ENCODE results near the gene SPATA7. TPM values are rescaled to one million over a fixed set of nuclear protein-coding genes. Genes with fewer than 3 reads are reported as not detected.

The SPATA7 gene
- total RNA-seq, 1 donor: 20.0 TPM

GRCh38 chr14:88468406-88468805 lies 82.9 kb downstream of the SPATA7 start:
- no peak for TF ChIP-seq CTCF (IDR thresholded peaks at IDR 0.05; ENCODE audit: insufficient read depth, low read length)
- DNase-seq (ENCODE audit: low read depth): peak; percentile 66
- H3K4me3 ChIP-seq (ENCODE audit: low read depth, low read length): no peak overlapping the region

- no peak overlapping the region for H3K4me3 ChIP-seq (ENCODE audit: low read depth, low read length)
- peak; percentile 58 for DNase-seq (ENCODE audit: low read depth)
- TF ChIP-seq CTCF (IDR thresholded peaks at IDR 0.05; ENCODE audit: insufficient read depth, low read length): no peak
Observed at GRCh38 chr14:88470542-88471440, 85.3 kb downstream of the SPATA7 start.

- no peak for DNase-seq (ENCODE audit: low read depth)
- no peak for TF ChIP-seq CTCF (IDR thresholded peaks at IDR 0.05; ENCODE audit: insufficient read depth, low read length)
- no peak overlapping the region for H3K4me3 ChIP-seq (ENCODE audit: low read depth, low read length)
Observed at GRCh38 chr14:88473791-88474190, 88.3 kb downstream of the SPATA7 start.

- DNase-seq (ENCODE audit: low read depth): no peak
- H3K4me3 ChIP-seq (ENCODE audit: low read depth, low read length): no peak overlapping the region
- no peak for TF ChIP-seq CTCF (IDR thresholded peaks at IDR 0.05; ENCODE audit: insufficient read depth, low read length)
Observed at GRCh38 chr14:88476214-88476774, 90.8 kb downstream of the SPATA7 start.

- no peak for DNase-seq (ENCODE audit: low read depth)
- no peak for TF ChIP-seq CTCF (IDR thresholded peaks at IDR 0.05; ENCODE audit: insufficient read depth, low read length)
- H3K4me3 ChIP-seq (ENCODE audit: low read depth, low read length): no peak overlapping the region
Observed at GRCh38 chr14:88476825-88477224, 91.4 kb downstream of the SPATA7 start.

GRCh38 chr14:88477513-88478250 lies 92.2 kb downstream of the SPATA7 start:
- H3K4me3 ChIP-seq (ENCODE audit: low read depth, low read length): no peak overlapping the region
- no peak for TF ChIP-seq CTCF (IDR thresholded peaks at IDR 0.05; ENCODE audit: insufficient read depth, low read length)
- peak; percentile 13 for DNase-seq (ENCODE audit: low read depth)
